Measurements from ENCODE around the gene EPHA3.
"Not testable (repeated sequence)": the region's sequence is repeated elsewhere in the genome, so short reads cannot be mapped to it uniquely, and the experiment has no call there.

EPHA3 gene

GRCh38 chr3:89280822-89281365, 173.5 kb downstream of the EPHA3 start:
- DNase-seq (ENCODE audit: low spot score): no peak

- no peak for DNase-seq (ENCODE audit: low spot score)
Observed at GRCh38 chr3:89287902-89288508, 180.6 kb downstream of the EPHA3 start.

DNA sequence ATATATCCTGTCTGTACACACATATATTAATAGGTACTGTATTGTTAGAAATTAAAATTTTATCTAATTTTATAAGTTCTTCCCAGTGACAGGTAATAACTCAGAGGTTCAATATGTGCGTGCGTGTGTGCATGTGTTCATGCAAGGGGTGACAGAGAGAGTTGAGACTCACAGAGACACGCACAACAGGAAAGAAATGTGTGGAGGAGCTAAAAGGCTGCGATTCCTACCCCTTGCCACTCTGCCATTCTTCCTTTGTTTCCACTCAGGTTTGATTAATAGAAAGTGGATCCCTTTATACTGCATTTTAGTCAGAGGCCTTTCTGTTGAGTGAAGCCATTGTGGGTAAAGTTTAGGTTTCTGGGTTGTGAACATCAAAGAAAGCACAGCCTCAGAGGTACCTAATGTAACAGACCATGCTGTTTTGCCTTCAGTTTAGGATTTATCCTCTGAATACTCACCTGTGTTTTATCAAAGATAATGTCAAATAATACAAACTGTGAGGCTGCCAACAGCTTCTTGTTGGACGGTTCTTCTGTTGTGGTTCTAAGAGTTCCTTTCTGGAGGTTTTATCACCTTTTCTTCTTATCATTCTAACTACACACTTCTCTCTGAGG, 182.3 kb downstream of the EPHA3 start:
- no peak for DNase-seq (ENCODE audit: low spot score)

DNA sequence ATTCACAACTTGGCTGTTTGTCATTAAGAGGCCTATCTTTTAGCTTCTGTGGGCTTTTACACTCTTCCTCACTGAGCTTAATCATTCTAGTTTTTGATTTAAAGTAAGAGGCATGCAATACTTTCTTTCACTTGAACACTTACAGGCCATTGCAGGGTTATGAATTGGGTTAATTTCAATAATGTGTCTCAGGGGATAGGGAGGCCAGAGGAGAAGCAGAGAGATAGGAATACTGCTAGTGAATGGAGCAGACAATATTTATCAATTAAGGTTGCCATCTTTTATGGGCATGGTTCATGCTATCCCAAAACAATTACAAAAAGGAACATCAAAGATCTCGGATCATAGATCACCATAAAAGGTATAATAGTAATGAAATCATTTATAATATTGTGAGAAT, 189.8 kb downstream of the EPHA3 start:
- DNase-seq (ENCODE audit: low spot score): no peak

DNA sequence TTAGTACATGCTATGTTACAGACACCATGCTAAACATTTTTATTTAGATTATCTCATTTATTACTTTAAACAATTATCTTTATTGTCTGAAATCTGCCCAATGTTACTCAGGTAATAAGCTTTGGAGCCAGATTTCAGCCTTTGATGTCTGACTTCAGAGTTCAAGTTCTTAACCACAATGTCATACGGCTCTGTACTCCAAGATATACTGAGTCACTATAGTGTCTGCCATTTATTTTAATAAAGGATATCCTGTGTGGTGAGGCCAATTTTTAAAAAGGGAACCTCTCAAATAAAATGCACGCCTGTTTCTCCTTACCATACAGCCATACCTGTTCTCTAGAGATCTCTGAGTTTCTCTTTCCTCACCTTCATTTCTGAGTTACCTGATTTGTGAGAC, 193.1 kb downstream of the EPHA3 start:
- no peak for DNase-seq (ENCODE audit: low spot score)

GRCh38 chr3:89300981-89301380, 193.6 kb downstream of the EPHA3 start:
- no peak for DNase-seq (ENCODE audit: low spot score)

GRCh38 chr3:89303701-89304100, 196.3 kb downstream of the EPHA3 start:
- no peak for DNase-seq (ENCODE audit: low spot score)

DNA sequence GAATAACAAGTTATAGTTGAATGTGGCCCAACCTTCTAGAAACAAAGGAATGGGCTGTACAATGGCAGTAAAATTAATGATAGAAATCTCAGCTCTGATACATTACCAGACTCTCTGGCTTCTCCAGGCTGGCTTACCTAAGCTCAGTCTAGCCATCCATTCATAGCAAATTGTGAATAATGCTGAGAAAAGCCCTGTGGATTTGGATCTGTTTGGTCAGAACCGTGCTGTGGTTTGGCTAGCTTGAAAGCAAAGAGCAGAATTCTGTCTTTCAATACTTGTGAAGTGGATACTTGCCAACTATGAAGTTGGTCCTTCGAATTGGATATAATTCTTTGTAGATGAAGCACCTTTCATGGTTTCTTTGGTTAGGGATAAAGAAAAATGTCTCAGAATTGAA, 199.1 kb downstream of the EPHA3 start:
- DNase-seq (ENCODE audit: low spot score): no peak

GRCh38 chr3:89311581-89311980, 204.2 kb downstream of the EPHA3 start:
- DNase-seq (ENCODE audit: low spot score): no peak

DNA sequence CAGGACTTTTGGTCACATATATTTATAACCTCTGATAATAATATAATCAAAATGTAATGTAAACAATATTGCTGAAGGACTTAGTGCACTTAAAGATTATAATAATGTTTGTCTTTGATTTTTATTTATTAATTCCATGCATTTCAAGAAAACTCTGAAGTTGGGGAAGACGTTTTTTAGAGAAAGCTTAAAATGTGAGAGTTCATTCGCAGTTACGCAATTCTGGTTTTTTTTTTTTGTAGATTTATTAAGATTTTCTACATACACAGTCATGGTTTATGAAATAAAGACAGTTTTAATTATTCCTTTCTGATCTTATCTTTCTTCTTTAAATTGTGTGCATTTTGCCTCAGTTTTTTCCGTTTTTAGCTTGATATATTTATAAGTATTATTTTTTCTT, 204.7 kb downstream of the EPHA3 start:
- DNase-seq (ENCODE audit: low spot score): no peak

GRCh38 chr3:89314454-89315098, 207.2 kb downstream of the EPHA3 start:
- DNase-seq (ENCODE audit: low spot score): peak; percentile 38

DNA sequence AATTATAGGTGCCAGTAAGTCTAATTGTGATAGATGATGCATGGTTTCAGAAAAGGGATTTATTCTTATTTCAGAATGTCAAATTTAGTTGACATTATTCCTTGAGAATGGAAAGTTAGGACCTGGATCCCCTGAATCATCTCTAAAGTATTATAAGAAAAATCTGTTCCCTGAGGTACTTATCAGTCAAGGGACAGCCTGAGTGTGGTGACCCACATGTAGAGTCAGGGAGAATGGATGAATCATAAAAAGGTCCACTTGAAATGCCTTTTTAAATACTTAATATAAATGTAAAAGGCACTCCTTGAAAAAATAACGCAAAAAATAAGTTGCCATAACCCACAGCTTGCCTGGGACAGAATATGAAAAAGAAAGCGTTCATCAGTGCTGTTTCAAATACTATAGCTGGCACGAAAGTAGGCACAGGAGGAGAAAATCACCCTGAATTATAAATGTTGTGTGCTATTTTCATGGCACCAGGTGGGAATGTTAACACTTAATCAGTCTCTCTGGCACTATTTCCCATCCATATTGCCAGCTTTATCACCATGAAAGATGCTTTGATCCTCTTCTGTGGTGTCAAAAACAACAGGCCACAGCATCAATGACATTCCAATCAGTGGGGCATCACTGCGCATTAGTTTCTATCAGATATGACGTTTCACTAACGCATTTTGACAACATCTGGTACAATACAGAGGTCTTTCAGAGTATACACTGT, 208.5 kb downstream of the EPHA3 start:
- DNase-seq (ENCODE audit: low spot score): no peak

- no peak for DNase-seq (ENCODE audit: low spot score)
Observed at GRCh38 chr3:89320186-89320585, 212.8 kb downstream of the EPHA3 start.

DNA sequence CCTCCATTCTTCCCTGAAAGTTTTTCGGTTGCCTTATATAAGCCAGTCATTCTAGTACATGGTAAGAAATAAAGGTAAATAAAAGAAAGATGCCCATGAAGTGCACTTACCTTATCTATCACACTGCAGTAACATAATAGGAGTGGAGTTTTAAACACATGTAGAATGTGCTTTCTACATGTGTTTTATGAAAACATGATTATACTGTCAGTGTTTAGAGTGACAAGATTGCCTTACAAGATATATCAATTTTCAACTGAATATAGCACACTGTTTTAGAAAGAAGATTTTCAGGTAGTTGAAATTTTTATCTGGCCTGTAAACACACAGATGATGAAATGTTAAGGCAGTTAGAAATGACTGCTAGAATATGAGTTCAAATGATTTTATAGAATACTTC, 219.6 kb downstream of the EPHA3 start:
- DNase-seq (ENCODE audit: low spot score): no peak

- DNase-seq (ENCODE audit: low spot score): no peak
Observed at GRCh38 chr3:89332386-89332785, 225.0 kb downstream of the EPHA3 start.

- DNase-seq (ENCODE audit: low spot score): no peak
Observed at GRCh38 chr3:89332793-89333192, 225.4 kb downstream of the EPHA3 start.

DNA sequence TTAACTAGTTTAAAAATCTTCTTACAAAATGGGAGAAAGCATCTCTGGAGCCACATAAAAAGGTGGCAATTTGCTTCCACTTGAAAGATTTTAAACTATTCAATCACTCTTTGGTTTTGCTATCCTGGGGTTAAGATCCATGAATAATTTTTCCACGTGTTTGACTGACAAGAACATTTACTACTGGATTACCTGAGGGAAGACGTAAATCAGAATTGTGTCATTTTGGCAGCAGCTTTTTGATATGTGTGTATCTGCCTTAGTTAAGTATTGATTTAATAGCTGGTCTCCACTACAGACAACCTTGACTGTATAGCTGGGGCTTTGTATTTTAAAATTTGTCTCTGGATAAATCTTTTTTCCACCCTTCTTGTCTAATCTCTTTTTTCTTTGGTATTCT, 228.3 kb downstream of the EPHA3 start:
- DNase-seq (ENCODE audit: low spot score): no peak

GRCh38 chr3:89340408-89340807, 233.0 kb downstream of the EPHA3 start:
- no peak for DNase-seq (ENCODE audit: low spot score)

DNA sequence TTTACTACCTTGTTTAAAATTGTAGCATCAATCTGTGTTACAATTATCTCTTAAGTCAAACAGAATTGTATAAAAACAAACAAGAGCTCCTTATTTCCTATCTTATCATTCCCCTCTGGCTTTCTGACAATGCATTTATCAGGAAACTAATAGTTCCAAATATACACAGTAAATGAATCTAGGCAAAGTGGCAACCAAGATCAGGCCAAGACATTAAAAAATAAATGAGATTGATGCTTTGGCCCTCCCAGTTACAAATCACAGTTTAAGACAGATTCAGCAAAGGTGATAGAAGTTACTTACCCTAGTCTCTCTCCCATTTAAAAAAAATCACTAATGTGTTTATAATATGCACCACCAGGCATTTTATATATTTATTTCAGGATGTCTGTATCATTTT, 236.7 kb downstream of the EPHA3 start:
- DNase-seq (ENCODE audit: low spot score): no peak

DNA sequence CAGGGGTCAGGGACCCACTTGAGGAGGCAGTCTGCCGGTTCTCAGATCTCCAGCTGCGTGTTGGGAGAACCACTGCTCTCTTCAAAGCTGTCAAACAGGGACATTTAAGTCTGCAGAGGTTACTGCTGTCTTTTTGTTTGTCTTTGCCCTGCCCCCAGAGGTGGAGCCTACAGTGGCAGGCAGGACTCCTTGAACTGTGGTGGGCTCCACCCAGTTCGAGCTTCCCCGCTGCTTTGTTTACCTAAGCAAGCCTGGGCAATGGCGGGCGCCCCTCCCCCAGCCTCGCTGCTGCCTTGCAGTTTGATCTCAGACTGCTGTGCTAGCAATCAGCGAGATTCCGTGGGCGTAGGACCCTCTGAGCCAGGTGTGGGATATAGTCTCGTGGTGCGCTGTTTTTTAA, 243.5 kb downstream of the EPHA3 start:
- DNase-seq (ENCODE audit: low spot score): not testable (repeated sequence)

- DNase-seq (ENCODE audit: low spot score): no peak
Observed at GRCh38 chr3:89353465-89353864, 246.0 kb downstream of the EPHA3 start.

DNA sequence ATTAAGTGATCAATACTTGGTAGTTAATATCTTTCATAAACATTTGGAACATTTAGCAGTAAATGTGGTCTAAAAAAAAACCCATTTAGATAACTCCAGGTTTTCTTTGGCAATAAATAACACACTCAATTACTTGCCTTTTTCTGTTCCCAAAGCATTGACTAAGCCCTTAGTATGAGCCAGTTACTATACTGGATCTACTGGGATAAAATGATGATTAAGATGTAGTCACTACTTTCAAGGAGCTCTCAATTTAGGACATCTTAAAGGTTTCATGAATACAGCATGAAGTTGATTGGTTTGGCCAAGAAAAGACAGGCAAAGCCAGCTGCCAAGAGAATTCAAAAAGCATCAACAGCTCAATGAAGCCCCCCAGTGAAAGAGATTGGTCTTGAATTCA, 250.9 kb downstream of the EPHA3 start:
- DNase-seq (ENCODE audit: low spot score): no peak

DNA sequence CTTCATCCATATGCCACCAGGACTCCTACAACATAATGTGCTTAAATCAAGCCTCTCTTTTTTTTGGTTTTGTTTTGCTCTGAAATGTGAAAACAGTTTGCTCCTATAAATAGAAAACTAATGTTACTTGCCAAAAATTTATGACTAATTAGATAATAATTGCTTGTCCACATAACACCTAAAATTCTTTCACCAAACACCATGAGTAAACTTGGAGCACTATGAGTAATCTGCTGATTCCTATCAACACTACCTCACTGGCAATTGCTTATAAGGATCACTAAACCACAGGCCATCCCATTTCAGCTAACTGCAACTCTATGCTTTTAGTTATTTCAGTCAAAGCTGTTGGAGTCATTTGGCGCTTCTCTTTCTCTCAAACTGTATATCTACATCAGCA, 252.7 kb downstream of the EPHA3 start:
- no peak for DNase-seq (ENCODE audit: low spot score)

All from iPS-NIHi11 (cell line).